Ovary (tissue), 9 donors: Measurements from ENCODE around the gene NKX2-3. TPM values are rescaled to one million over a fixed set of nuclear protein-coding genes. Genes with fewer than 3 reads are reported as not detected.

Experiments used
- DNase-seq, 5 donors: peaks; one replicate each; pipeline ENCODE4 v3.0.0-alpha.2; 2019 to 2020
- H3K27ac ChIP-seq, 2 donors: fragments of 200-600 bp; one replicate each; pipeline versions ENCODE4 v1.5.1 to v1.8.0; 2019 to 2022
- H3K27me3 ChIP-seq: fragments of 200-600 bp; one replicate; pipeline ENCODE4 v1.8.0; 2022
- H3K36me3 ChIP-seq: fragments of 200-600 bp; sonication (generic); one replicate; pipeline ENCODE4 v1.5.1; 2019
- H3K4me1 ChIP-seq: one replicate; pipeline ENCODE4 v1.8.1; 2013; ENCODE audit warnings: mild to moderate bottlenecking, moderate library complexity; ENCODE audit not compliant: insufficient read depth
- H3K4me3 ChIP-seq: fragments of 200-600 bp; sonication (generic); one replicate; pipeline ENCODE4 v1.5.1; 2017
- H3K9me3 ChIP-seq, 2 donors: fragments of 200-600 bp in 1 of 2; sonication (generic) in 1 of 2; one replicate each; pipeline versions ENCODE4 v1.5.1 to v1.8.1; 2013 to 2019; ENCODE audit warnings: mild to moderate bottlenecking in 1 of 2, moderate library complexity in 1 of 2
- CTCF ChIP-seq, 3 donors: fragments of 450-650 bp in 2 of 3; fragments of 200-600 bp in 1 of 3; IDR thresholded peaks; one replicate each; pipeline versions ENCODE4 v1.5.1 to v1.8.0; 2016 to 2022; ENCODE audit warnings: antibody characterized with exemption in 3 of 3, mild to moderate bottlenecking in 1 of 3
- EP300 ChIP-seq: sonication (generic); formaldehyde crosslinking; IDR thresholded peaks from one replicate; pipeline ENCODE4 v1.6.1; 2017; ENCODE audit warnings: antibody characterized with exemption
- POLR2A ChIP-seq: fragments of 450-650 bp; IDR thresholded peaks from one replicate; pipeline ENCODE4 v1.6.1; 2017; ENCODE audit warnings: antibody characterized with exemption, mild to moderate bottlenecking, moderate library complexity
- WGBS, 3 donors: extraction: QIAGEN DNeasy Blood & Tissue Kit in 1 of 3; methylation state at CpG; one replicate each; pipeline versions ENCODE4 v1.1.5 to v1.1.7; 2013 to 2017; 5-methylcytosine and 5-hydroxymethylcytosine counted together
- intact Hi-C, 4 donors: fragments of 100-400 bp; cut with DNase I; formaldehyde crosslinking; loops; one replicate each; pipeline versions ENCODE4 v1.11.0 to v1.15.1; 2022 to 2023
- polyA plus RNA-seq, 2 donors: library from polyadenylated mRNA; stranded (reverse); fragments of 200-250 nt in 1 of 2; fragments of 350-450 nt in 1 of 2; fragmentation: Illumina TruSeq in 1 of 2; extraction: RNeasy Lipid Tissue Mini Kit (QIAGEN cat#74804) in 1 of 2; gene quantifications; one replicate each; pipeline ENCODE4 v1.2.3, GENCODE V29; 2013 to 2014
- total RNA-seq, 7 donors: library from RNA; depleted of rRNA in 2 of 7; stranded (reverse); fragments of >200 nt in 2 of 7; fragmentation: NEBNext Ultra II Directional in 3 of 7; extraction: Animal tissue kit (Norgen Biotek cat#: 25700) in 3 of 7; gene quantifications; one replicate each; pipeline versions ENCODE4 v1.1.0 to v1.2.4, GENCODE V29; 2016 to 2023
- donor health status: DM: no; HTN: no; CAD: no; lungs with moderate emphysema.
- donor health status: DM: no; HTN: no; CAD: no.
- donor health status: Bipolar disorder and iron deficiency.
- donor health status: DM: yes; HTN: yes; CAD: no.
- donor health status: DM: no; HTN: no; CAD: no.
- donor health status: DM: yes; HTN: yes; CAD: no.

NKX2-3 gene
- total and polyA plus RNA-seq, 9 donors, result 0.07 to 0.18 (median 0.12) TPM; not detected in 6

GRCh38 chr10:99533496-99534449 is 1.0 kb downstream of the NKX2-3 start:
- H3K27ac ChIP-seq, result no peak overlapping the region
- peaks cover 3% of the 10 kb centered on the region for H3K4me1 ChIP-seq
- no peak for DNase-seq
- no peaks in the 10 kb centered on the region for H3K9me3 ChIP-seq
- no peaks in the 10 kb centered on the region for H3K36me3 ChIP-seq
- 5 to 11% (median 9%) methylated on average over 38 of the region's 38 CpGs for WGBS, 3 donors
- intact Hi-C loops, result no loop called here
- H3K27me3 ChIP-seq, result no peaks in the 10 kb centered on the region
- TF ChIP-seq EP300, result no peak
- TF ChIP-seq CTCF (IDR thresholded peaks at IDR 0.05), result no peak
- TF ChIP-seq POLR2A, result no peak
- H3K4me3 ChIP-seq, result peak overlapping the region; percentile 22

GRCh38 chr10:99534450-99534938 is 1.8 kb downstream of the NKX2-3 start:
- 15 to 18% (median 16%) methylated on average over 26 of the region's 26 CpGs for WGBS, 3 donors
- H3K27me3 ChIP-seq, result no peaks in the 10 kb centered on the region

GRCh38 chr10:99534939-99535763 is 2.4 kb downstream of the NKX2-3 start:
- no peak for TF ChIP-seq EP300
- TF ChIP-seq CTCF (IDR thresholded peaks at IDR 0.05), result no peak
- no peak for TF ChIP-seq POLR2A
- H3K4me1 ChIP-seq, result peaks cover 3% of the 10 kb centered on the region
- no peaks in the 10 kb centered on the region for H3K36me3 ChIP-seq
- peak overlapping the region; percentile 17 for H3K4me3 ChIP-seq
- 1 to 4% (median 2%) methylated on average over 37 to 100 of the region's 100 CpGs for WGBS, 3 donors
- intact Hi-C loops, result no loop called here
- no peaks in the 10 kb centered on the region for H3K27me3 ChIP-seq
- H3K9me3 ChIP-seq, result no peaks in the 10 kb centered on the region
- DNase-seq, result no peak
- H3K27ac ChIP-seq, result no peak overlapping the region

More at GRCh38 chr10:99534450-99534938, 1.8 kb downstream of the NKX2-3 start:
- no peak for DNase-seq
- no peak overlapping the region for H3K4me3 ChIP-seq
- H3K27ac ChIP-seq, result no peak overlapping the region
- no peaks in the 10 kb centered on the region for H3K9me3 ChIP-seq
- intact Hi-C loops, result no loop called here
- no peaks in the 10 kb centered on the region for H3K36me3 ChIP-seq
- TF ChIP-seq POLR2A (no peak), EP300 (no peak), CTCF (IDR thresholded peaks at IDR 0.05) (no peak)
- peaks cover 3% of the 10 kb centered on the region for H3K4me1 ChIP-seq

GRCh38 chr10:99535764-99536337 is 3.1 kb downstream of the NKX2-3 start:
- Histone ChIP-seq H3K9me3 (no peaks in the 10 kb centered on the region), H3K4me1 (peaks cover 3% of the 10 kb centered on the region), H3K36me3 (no peaks in the 10 kb centered on the region), H3K27me3 (no peaks in the 10 kb centered on the region), H3K27ac (no peak overlapping the region), H3K4me3 (peak overlapping the region; percentile 17)
- intact Hi-C loops, result no loop called here
- 6 to 10% (median 8%) methylated on average over 42 of the region's 42 CpGs for WGBS, 3 donors
- no peak for TF ChIP-seq POLR2A
- TF ChIP-seq CTCF (IDR thresholded peaks at IDR 0.05), result no peak
- TF ChIP-seq EP300, result no peak
- DNase-seq, result no peak
